Measurements from ENCODE around the gene TACSTD2. TPM values are rescaled to one million over a fixed set of nuclear protein-coding genes. Genes with fewer than 3 reads are reported as not detected.

The TACSTD2 gene
- total RNA-seq, 2 experiments from 2014 or later, result not detected

- Histone ChIP-seq H3K4me3 (ENCODE audit: low read depth, low read length, poor library complexity, severe bottlenecking) (no peak overlapping the region), H3K27ac (ENCODE audit: low read depth, low read length, poor library complexity, severe bottlenecking) (no peak overlapping the region), H3K9me3 (ENCODE audit: low read length) (no peaks in the 10 kb centered on the region), H3K36me3 (ENCODE audit: insufficient read depth, low read length) (no peaks in the 10 kb centered on the region), H3K4me2 (ENCODE audit: low read length) (no peak overlapping the region), H3K79me2 (ENCODE audit: insufficient read depth, low read depth, low read length) (no peaks in the 10 kb centered on the region), H3K9me2 (ENCODE audit: insufficient read depth, low read length) (no peaks in the 10 kb centered on the region), H2AFZ (ENCODE audit: low read length) (no peak overlapping the region), H3K4me1 (ENCODE audit: insufficient read depth, low read length, poor library complexity, severe bottlenecking) (no peaks in the 10 kb centered on the region), H4K20me1 (ENCODE audit: insufficient read depth, low read length) (no peaks in the 10 kb centered on the region)
- ChIA-PET POLR2A (no interaction called here), CTCF (ENCODE audit: unreplicated experiment) (no interaction called here)
- TF ChIP-seq EZH2phosphoT487 (IDR thresholded peaks at IDR 0.05; ENCODE audit: borderline replicate concordance, low read depth, low read length), result no peak
- no peak for TF ChIP-seq CTCF (conservative IDR thresholded peaks at IDR 0.05; ENCODE audit: low read length)
- intact Hi-C loops (cut with micrococcal nuclease; ENCODE audit: unreplicated experiment), result no loop called here
- no TSS peak for BruUV-seq (replicated peaks)
- no peak for DNase-seq (ENCODE audit: low spot score)
These were observed 3.1 kb upstream of the TACSTD2 start for GRCh38 chr1:58580186-58580585.

GRCh38 chr1:58577654-58578030 lies 590 bp upstream of the TACSTD2 start:
- no peak overlapping the region for H3K4me3 ChIP-seq (ENCODE audit: low read depth, low read length, poor library complexity, severe bottlenecking)
- ChIA-PET CTCF (ENCODE audit: unreplicated experiment) (no interaction called here), POLR2A (interaction anchor here (0.7 to 1.3 kb wide), 2 partner anchors 16 to 753 kb away, joined by 3 read pairs; no protein-coding TSS in a partner anchor)
- no peaks in the 10 kb centered on the region for H3K9me3 ChIP-seq (ENCODE audit: low read length)
- no peak overlapping the region for H3K4me2 ChIP-seq (ENCODE audit: low read length)
- no peak overlapping the region for H3K27ac ChIP-seq (ENCODE audit: low read depth, low read length, poor library complexity, severe bottlenecking)
- DNase-seq (ENCODE audit: low spot score), result no peak
- H4K20me1 ChIP-seq (ENCODE audit: insufficient read depth, low read length), result no peaks in the 10 kb centered on the region
- no peaks in the 10 kb centered on the region for H3K4me1 ChIP-seq (ENCODE audit: insufficient read depth, low read length, poor library complexity, severe bottlenecking)
- no peaks in the 10 kb centered on the region for H3K79me2 ChIP-seq (ENCODE audit: insufficient read depth, low read depth, low read length)
- H3K36me3 ChIP-seq (ENCODE audit: insufficient read depth, low read length), result no peaks in the 10 kb centered on the region
- BruUV-seq (replicated peaks), result no TSS peak
- no peak overlapping the region for H2AFZ ChIP-seq (ENCODE audit: low read length)
- no peak for TF ChIP-seq CTCF (conservative IDR thresholded peaks at IDR 0.05; ENCODE audit: low read length)
- intact Hi-C loops (cut with micrococcal nuclease; ENCODE audit: unreplicated experiment), result no loop called here
- no peaks in the 10 kb centered on the region for H3K9me2 ChIP-seq (ENCODE audit: insufficient read depth, low read length)

GRCh38 chr1:58576325-58576726 lies 726 bp downstream of the TACSTD2 start:
- no TSS peak for BruUV-seq (replicated peaks)
- Histone ChIP-seq H3K4me2 (ENCODE audit: low read length) (no peak overlapping the region), H3K9me3 (ENCODE audit: low read length) (no peaks in the 10 kb centered on the region), H3K27ac (ENCODE audit: low read depth, low read length, poor library complexity, severe bottlenecking) (no peak overlapping the region), H3K4me3 (ENCODE audit: low read depth, low read length, poor library complexity, severe bottlenecking) (no peak overlapping the region), H3K4me1 (ENCODE audit: insufficient read depth, low read length, poor library complexity, severe bottlenecking) (no peaks in the 10 kb centered on the region), H3K79me2 (ENCODE audit: insufficient read depth, low read depth, low read length) (no peaks in the 10 kb centered on the region), H4K20me1 (ENCODE audit: insufficient read depth, low read length) (no peaks in the 10 kb centered on the region), H3K36me3 (ENCODE audit: insufficient read depth, low read length) (no peaks in the 10 kb centered on the region), H2AFZ (ENCODE audit: low read length) (no peak overlapping the region), H3K9me2 (ENCODE audit: insufficient read depth, low read length) (no peaks in the 10 kb centered on the region)
- TF ChIP-seq CTCF (conservative IDR thresholded peaks at IDR 0.05; ENCODE audit: low read length) (no peak), EZH2phosphoT487 (IDR thresholded peaks at IDR 0.05; ENCODE audit: borderline replicate concordance, low read depth, low read length) (no peak)
- CTCF ChIA-PET (ENCODE audit: unreplicated experiment), result no interaction called here
- POLR2A ChIA-PET, result no interaction called here
- DNase-seq (ENCODE audit: low spot score), result no peak
- intact Hi-C loops (cut with micrococcal nuclease; ENCODE audit: unreplicated experiment), result no loop called here
